Upper lobe of left lung (tissue), 6 donors: ENCODE data around the gene PRDM11. TPM values are rescaled to one million over a fixed set of nuclear protein-coding genes. Genes with fewer than 3 reads are reported as not detected.

Source experiments
- ATAC-seq, 2 donors: fragments of 200-7000 bp; cut with Tn5 transposase; one replicate each; pipeline ENCODE4 v1.9.1; 2022; ENCODE audit warnings: mild to moderate bottlenecking in 2 of 2, moderate library complexity in 2 of 2; ENCODE audit not compliant: low FRiP score in 2 of 2
- DNase-seq, 2 donors: peaks; one replicate each; pipeline ENCODE4 v3.0.0-alpha.2; 2019 to 2020
- H3K27ac ChIP-seq, 4 donors: fragments of 200-600 bp; sonication (generic); one replicate each; pipeline ENCODE4 v1.5.1; 2016 to 2019
- H3K27me3 ChIP-seq, 4 donors: fragments of 200-600 bp; sonication (generic); one replicate each; pipeline ENCODE4 v1.5.1; 2017 to 2019
- H3K36me3 ChIP-seq, 4 donors: fragments of 200-600 bp; sonication (generic); one replicate each; pipeline ENCODE4 v1.5.1; 2016 to 2019
- H3K4me1 ChIP-seq, 4 donors: fragments of 200-600 bp; sonication (generic); one replicate each; pipeline ENCODE4 v1.5.1; 2018 to 2019
- H3K4me3 ChIP-seq, 4 donors: fragments of 200-600 bp; sonication (generic); one replicate each; pipeline ENCODE4 v1.5.1; 2017 to 2019; ENCODE audit warnings: mild to moderate bottlenecking in 2 of 4, moderate library complexity in 1 of 4
- H3K9me3 ChIP-seq, 4 donors: fragments of 200-600 bp; sonication (generic); one replicate each; pipeline ENCODE4 v1.5.1; 2018 to 2019
- EP300 ChIP-seq, 4 donors: sonication (generic); formaldehyde crosslinking; IDR thresholded peaks; one replicate each; pipeline ENCODE4 v1.5.1; 2017; ENCODE audit warnings: antibody characterized with exemption in 4 of 4, control low read depth in 2 of 4
- POLR2A ChIP-seq, 4 donors: fragments of 450-650 bp; IDR thresholded peaks; one replicate each; pipeline ENCODE4 v1.5.1; 2016 to 2017; ENCODE audit warnings: antibody characterized with exemption in 4 of 4, mild to moderate bottlenecking in 2 of 4
- POLR2AphosphoS5 ChIP-seq, 2 donors: sonication (generic); formaldehyde crosslinking; IDR thresholded peaks; one replicate each; pipeline ENCODE4 v1.5.1; 2017; ENCODE audit warnings: antibody characterized with exemption in 2 of 2
- WGBS, 2 donors: methylation state at CpG; one replicate each; pipeline ENCODE4 v1.1.5; 2017 to 2018; 5-methylcytosine and 5-hydroxymethylcytosine counted together
- total RNA-seq, 6 donors: library from RNA; depleted of rRNA in 4 of 6; stranded (reverse); fragments of >200 nt in 4 of 6; gene quantifications; one replicate each; pipeline versions ENCODE4 v1.1.0 to v1.2.1, GENCODE V29; 2016 to 2021
- TF ChIP-seq, protein P1 (sequence below), 6 experiments: fragments of 450-650 bp in 4 of 6; fragments of 200-600 bp in 2 of 6; sonication (generic) in 2 of 6; IDR thresholded peaks; one replicate each; pipeline ENCODE4 v1.5.1; 2016 to 2019; ENCODE audit warnings: antibody characterized with exemption in 6 of 6
- donor health status: DM: no; HTN: no; CAD: no; lungs with moderate emphysema.
- donor health status: DM: no; HTN: yes; CAD: no; lungs with severe emphysema.

The PRDM11 gene
- total RNA-seq, 6 donors from 2014 or later = 12.7 to 21.1 (median 16.0) TPM

DNA sequence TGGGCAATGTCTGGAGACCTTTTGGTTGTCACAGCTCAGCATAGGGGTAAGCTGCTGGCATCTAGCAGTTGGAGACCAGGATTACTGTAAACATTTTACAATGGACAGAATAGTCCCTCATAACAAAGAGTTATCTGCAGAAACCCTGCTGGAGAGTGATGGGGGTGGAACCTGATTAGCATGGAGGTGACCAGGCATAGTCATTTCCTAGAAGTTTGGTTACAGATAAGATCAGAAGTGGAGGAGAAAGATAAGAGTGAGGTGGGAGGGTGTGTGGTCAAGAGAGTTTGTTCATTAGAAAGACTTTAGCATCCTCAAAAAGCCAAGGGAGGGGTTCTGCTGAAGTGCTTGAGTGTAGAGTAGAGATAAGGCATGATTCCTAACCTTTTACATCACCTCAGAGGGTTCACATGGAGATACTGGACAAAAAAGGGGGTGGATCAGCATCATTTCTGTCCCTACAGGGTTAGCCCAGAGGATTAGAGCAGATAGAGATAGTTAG, 38.8 kb downstream of the PRDM11 start:
- H3K4me3 ChIP-seq = no peak overlapping the region
- ATAC-seq (no peak), DNase-seq (no peak)
- TF ChIP-seq, protein P1, sequence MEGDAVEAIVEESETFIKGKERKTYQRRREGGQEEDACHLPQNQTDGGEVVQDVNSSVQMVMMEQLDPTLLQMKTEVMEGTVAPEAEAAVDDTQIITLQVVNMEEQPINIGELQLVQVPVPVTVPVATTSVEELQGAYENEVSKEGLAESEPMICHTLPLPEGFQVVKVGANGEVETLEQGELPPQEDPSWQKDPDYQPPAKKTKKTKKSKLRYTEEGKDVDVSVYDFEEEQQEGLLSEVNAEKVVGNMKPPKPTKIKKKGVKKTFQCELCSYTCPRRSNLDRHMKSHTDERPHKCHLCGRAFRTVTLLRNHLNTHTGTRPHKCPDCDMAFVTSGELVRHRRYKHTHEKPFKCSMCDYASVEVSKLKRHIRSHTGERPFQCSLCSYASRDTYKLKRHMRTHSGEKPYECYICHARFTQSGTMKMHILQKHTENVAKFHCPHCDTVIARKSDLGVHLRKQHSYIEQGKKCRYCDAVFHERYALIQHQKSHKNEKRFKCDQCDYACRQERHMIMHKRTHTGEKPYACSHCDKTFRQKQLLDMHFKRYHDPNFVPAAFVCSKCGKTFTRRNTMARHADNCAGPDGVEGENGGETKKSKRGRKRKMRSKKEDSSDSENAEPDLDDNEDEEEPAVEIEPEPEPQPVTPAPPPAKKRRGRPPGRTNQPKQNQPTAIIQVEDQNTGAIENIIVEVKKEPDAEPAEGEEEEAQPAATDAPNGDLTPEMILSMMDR (IDR thresholded peaks at IDR 0.05) = no peak
- TF ChIP-seq POLR2AphosphoS5 (IDR thresholded peaks at IDR 0.05) = no peak
- TF ChIP-seq POLR2A (IDR thresholded peaks at IDR 0.05) = no peak
- H3K4me1 ChIP-seq = peaks cover 9 to 21% (median 15%) of the 10 kb centered on the region in 4 donors
- peaks cover 0 to 1% (median 0%) of the 10 kb centered on the region in 4 donors for H3K27me3 ChIP-seq
- no peaks in the 10 kb centered on the region for H3K9me3 ChIP-seq
- peaks cover 0 to 56% (median 22%) of the 10 kb centered on the region in 4 donors for H3K36me3 ChIP-seq
- H3K27ac ChIP-seq = no peak overlapping the region

DNA sequence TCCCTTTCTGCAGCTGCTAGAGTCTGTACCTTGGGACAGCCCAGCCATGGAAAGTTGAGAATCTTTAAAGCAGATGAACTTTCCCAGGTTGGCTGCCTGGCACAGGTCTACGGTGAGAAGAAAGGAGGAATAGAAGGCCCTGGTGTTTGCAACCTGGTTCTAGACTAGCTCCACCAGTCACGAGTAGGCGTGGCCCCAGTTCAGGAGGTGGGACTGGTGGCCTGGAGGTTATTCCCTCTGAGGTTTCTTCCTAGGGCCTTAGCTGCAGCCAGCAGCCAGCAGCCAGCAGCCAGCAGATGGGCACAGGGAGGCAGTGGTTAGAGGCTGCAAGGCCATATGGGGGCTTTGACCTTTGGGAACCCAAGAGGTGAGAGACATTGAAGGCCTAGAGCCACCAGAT, 40.9 kb downstream of the PRDM11 start:
- no peak overlapping the region for H3K27ac ChIP-seq
- no peak for ATAC-seq
- H3K4me3 ChIP-seq = no peak overlapping the region
- no peaks in the 10 kb centered on the region for H3K27me3 ChIP-seq
- peaks cover 0 to 61% (median 22%) of the 10 kb centered on the region in 4 donors for H3K36me3 ChIP-seq
- TF ChIP-seq POLR2A (IDR thresholded peaks at IDR 0.05) = no peak
- TF ChIP-seq, protein P1 (IDR thresholded peaks at IDR 0.05) = no peak
- H3K4me1 ChIP-seq = peaks cover 0 to 6% (median 3%) of the 10 kb centered on the region in 4 donors
- no peak for DNase-seq
- no peaks in the 10 kb centered on the region for H3K9me3 ChIP-seq
- 96 to 100% methylated on average over 1 to 3 of the region's 3 CpGs for WGBS, 2 donors

DNA sequence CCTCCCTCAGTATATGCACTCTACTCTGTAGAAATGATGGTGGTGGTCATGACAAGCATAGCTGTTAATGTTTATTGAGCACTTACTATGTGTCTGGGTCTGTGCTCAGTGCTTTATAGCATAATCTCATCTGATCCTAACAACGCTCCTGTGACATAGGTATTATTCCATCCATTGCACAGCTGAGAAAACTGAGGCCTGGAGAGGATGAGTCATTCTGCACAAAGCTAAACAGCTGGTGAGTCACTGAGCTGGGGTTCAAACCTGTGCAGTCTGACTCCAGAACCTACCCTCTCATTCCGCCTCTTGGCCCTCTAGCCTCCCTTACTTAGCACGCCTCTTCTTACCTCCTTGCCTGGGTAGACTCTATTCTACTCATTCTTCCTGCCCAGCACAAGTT, 41.7 kb downstream of the PRDM11 start:
- Histone ChIP-seq H3K27ac (no peak overlapping the region), H3K4me1 (no peaks in the 10 kb centered on the region), H3K9me3 (no peaks in the 10 kb centered on the region), H3K27me3 (no peaks in the 10 kb centered on the region), H3K36me3 (peaks cover 0 to 55% (median 22%) of the 10 kb centered on the region in 4 donors), H3K4me3 (no peak overlapping the region)
- no peak for ATAC-seq
- WGBS, 2 donors = 97 to 100% methylated on average over 3 of the region's 3 CpGs
- TF ChIP-seq POLR2A (IDR thresholded peaks at IDR 0.05) = no peak
- TF ChIP-seq EP300 (IDR thresholded peaks at IDR 0.05) = no peak
- TF ChIP-seq, protein P1 (IDR thresholded peaks at IDR 0.05) = no peak
- TF ChIP-seq POLR2AphosphoS5 (IDR thresholded peaks at IDR 0.05) = no peak
- no peak for DNase-seq

DNA sequence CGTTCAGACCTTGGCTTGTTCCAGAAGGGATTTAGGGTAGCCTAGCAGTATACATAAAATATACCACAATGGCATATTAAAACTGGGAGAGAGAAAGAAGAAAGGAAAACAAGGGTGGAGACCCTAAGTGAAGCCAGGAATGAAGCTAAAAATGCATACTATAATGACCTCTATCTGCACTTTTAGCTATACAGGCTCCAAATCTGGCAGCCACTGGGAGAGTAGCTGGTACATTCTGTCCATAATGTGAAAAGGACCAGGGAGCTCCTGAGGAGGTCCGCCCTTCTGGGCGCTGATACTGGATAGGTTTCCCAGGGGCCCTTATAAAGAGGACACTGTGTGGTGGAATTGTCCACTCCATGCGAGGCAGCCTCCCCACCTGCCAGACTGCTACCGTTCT, 42.8 kb downstream of the PRDM11 start:
- H3K4me1 ChIP-seq = no peaks in the 10 kb centered on the region
- no peaks in the 10 kb centered on the region for H3K27me3 ChIP-seq
- peaks cover 0 to 44% (median 20%) of the 10 kb centered on the region in 4 donors for H3K36me3 ChIP-seq
- no peaks in the 10 kb centered on the region for H3K9me3 ChIP-seq
- WGBS, 2 donors = 86 to 89% methylated on average over 5 of the region's 5 CpGs
- ATAC-seq = no peak
- TF ChIP-seq EP300 (IDR thresholded peaks at IDR 0.05) = no peak
- TF ChIP-seq, protein P1 (IDR thresholded peaks at IDR 0.05) = no peak
- no peak for TF ChIP-seq POLR2A (IDR thresholded peaks at IDR 0.05)
- no peak for TF ChIP-seq POLR2AphosphoS5 (IDR thresholded peaks at IDR 0.05)
- no peak overlapping the region for H3K4me3 ChIP-seq
- H3K27ac ChIP-seq = no peak overlapping the region
- DNase-seq = no peak

DNA sequence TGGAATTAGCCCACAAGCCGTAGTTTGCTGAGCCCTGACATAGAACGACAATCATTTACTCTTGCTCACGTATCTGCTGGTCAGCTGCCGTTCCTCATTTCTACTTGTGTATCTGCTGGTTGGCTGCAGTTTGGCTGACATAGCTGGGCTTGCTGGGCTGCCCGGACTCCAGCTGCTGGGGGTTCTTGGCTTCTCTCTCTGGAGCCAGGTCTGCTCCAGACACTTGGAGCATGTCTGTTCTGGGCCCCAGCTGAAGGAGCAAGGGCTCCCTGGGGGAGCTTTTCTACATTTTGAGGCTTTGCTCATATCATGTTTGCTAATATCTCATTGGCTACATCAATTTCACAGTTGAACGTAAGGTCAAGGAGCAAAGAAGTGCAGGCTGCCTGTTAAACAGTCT, 47.3 kb downstream of the PRDM11 start:
- H3K4me1 ChIP-seq = no peaks in the 10 kb centered on the region
- no peak overlapping the region for H3K27ac ChIP-seq
- TF ChIP-seq, protein P1 (IDR thresholded peaks at IDR 0.05) = no peak
- TF ChIP-seq POLR2A (IDR thresholded peaks at IDR 0.05) (no peak), POLR2AphosphoS5 (IDR thresholded peaks at IDR 0.05) (no peak), EP300 (IDR thresholded peaks at IDR 0.05) (no peak)
- no peak for DNase-seq
- H3K36me3 ChIP-seq = peaks cover 0 to 18% (median 9%) of the 10 kb centered on the region in 4 donors
- WGBS, 2 donors = 77 to 84% methylated on average over 5 to 6 of the region's 6 CpGs
- no peak overlapping the region for H3K4me3 ChIP-seq
- no peak for ATAC-seq
- no peaks in the 10 kb centered on the region for H3K27me3 ChIP-seq
- H3K9me3 ChIP-seq = no peaks in the 10 kb centered on the region
